ENCODE measurements around the gene TTC4. TPM values are rescaled to one million over a fixed set of nuclear protein-coding genes. Genes with fewer than 3 reads are reported as not detected.

TTC4 gene
- total and polyA plus RNA-seq, 2 of the 4 experiments (the other 2 are of a cell fraction): 21.6 to 27.1 TPM

GRCh38 chr1:54667797-54668196 lies 47.9 kb upstream of the TTC4 start:
- Histone ChIP-seq H2BK5ac (ENCODE audit: low read depth, low read length, poor library complexity, severe bottlenecking) (no peak overlapping the region), H3K14ac (replicated peaks; ENCODE audit: low read depth, low read length) (no peak overlapping the region), H2BK20ac (ENCODE audit: low read depth, low read length) (no peak overlapping the region), H4K20me1 (ENCODE audit: insufficient read depth, low read length) (no peaks in the 10 kb centered on the region), H3K4me1 (ENCODE audit: control insufficient read depth, insufficient read depth, low read length) (no peaks in the 10 kb centered on the region), H3K27ac (ENCODE audit: insufficient read depth, low read length) (no peak overlapping the region), H2AFZ (replicated peaks; ENCODE audit: low read length, poor library complexity) (no peak overlapping the region), H3K27me3 (ENCODE audit: control insufficient read depth, insufficient read depth, low read length) (peaks cover 20% of the 10 kb centered on the region), H3K79me1 (ENCODE audit: low read depth in 1 of 2, low read length in 2 of 2) (no peaks in the 10 kb centered on the region), H3K36me3 (ENCODE audit: control insufficient read depth, insufficient read depth, low read length) (no peaks in the 10 kb centered on the region), H3K4me2 (ENCODE audit: low read depth, low read length) (no peak overlapping the region), H2BK15ac (ENCODE audit: low read depth, low read length) (no peak overlapping the region), H3K4me3 (ENCODE audit: insufficient read depth, low read depth, low read length) (no peak overlapping the region), H3K56ac (ENCODE audit: extremely low read depth, insufficient read depth, low read length) (no peak overlapping the region), H4K91ac (ENCODE audit: insufficient read depth, low read depth, low read length) (no peak overlapping the region), H2BK120ac (ENCODE audit: low read depth, low read length) (no peak overlapping the region), H3K18ac (ENCODE audit: low read depth, low read length) (no peak overlapping the region), H2AK9ac (replicated peaks; ENCODE audit: low read depth, low read length, poor library complexity) (no peak overlapping the region), H2AK5ac (ENCODE audit: low read depth, low read length) (no peak overlapping the region), H3K9me1 (ENCODE audit: insufficient read depth, low read length) (no peaks in the 10 kb centered on the region), H4K5ac (ENCODE audit: low read depth, low read length) (no peak overlapping the region), H3K4ac (ENCODE audit: low read depth, low read length) (no peak overlapping the region), H3K9ac (ENCODE audit: low read depth, low read length) (no peak overlapping the region), H4K8ac (ENCODE audit: low read depth in 2 of 2, low read length in 2 of 2) (no peak overlapping the region), H3K9me3 (ENCODE audit: control insufficient read depth, insufficient read depth, low read length) (peaks cover 4% of the 10 kb centered on the region; the same call in 1 of the 2 replicates), H3K23ac (ENCODE audit: low read depth, low read length) (no peak overlapping the region)
- 52% methylated on average over 2 of the region's 2 CpGs; no CpG with 5 or more reads in 1 of the 2 experiments for WGBS, 2 experiments (ENCODE audit: extremely low coverage in 2 of 2, insufficient read length in 1 of 2)
- DNase-seq (no peak), ATAC-seq (ENCODE audit: low read depth) (no peak)
- intact Hi-C loops (cut with micrococcal nuclease): no loop called here
- in situ Hi-C loops (cut with MboI; ENCODE audit: low sequenced_read_pairs): no loop called here
- ChIA-PET CTCF (no interaction called here), POLR2A (ENCODE audit: unreplicated experiment) (no interaction called here)
- dilution Hi-C loops (cut with HindIII; ENCODE audit: low sequenced_read_pairs, unreplicated experiment): no loop called here
- TF ChIP-seq FOS (IDR thresholded peaks at IDR 0.05; ENCODE audit: low read depth, low read length) (no peak), SMC3 (IDR thresholded peaks at IDR 0.05; ENCODE audit: low read depth, low read length) (no peak), CEBPB (IDR thresholded peaks at IDR 0.05; ENCODE audit: low read depth, low read length) (no peak), BHLHE40 (IDR thresholded peaks at IDR 0.05; ENCODE audit: low read depth, low read length) (no peak), CHD1 (IDR thresholded peaks at IDR 0.05; ENCODE audit: low read depth, low read length) (no peak), NFE2L2 (IDR thresholded peaks at IDR 0.05; ENCODE audit: low read depth, low read length) (no peak), POLR2A (IDR thresholded peaks at IDR 0.05; ENCODE audit: low read depth, low read length) (no peak), MXI1 (IDR thresholded peaks at IDR 0.05; ENCODE audit: borderline replicate concordance, low read depth, low read length) (no peak), RAD21 (IDR thresholded peaks at IDR 0.05; ENCODE audit: low read length) (no peak)
- no TSS peak for BruUV-seq (replicated peaks)

Data from IMR-90 (cell line).